HCT116 (cell line): ENCODE measurements around the gene KCTD1. TPM values are rescaled to one million over a fixed set of nuclear protein-coding genes. Genes with fewer than 3 reads are reported as not detected.

Experiments used
- ATAC-seq: fragments of 200-7000 bp; cut with Tn5 transposase; 2 replicates; pipeline ENCODE4 v1.9.1; 2020; ENCODE audit warnings: mild to moderate bottlenecking, moderate library complexity
- BruUV-seq: library from RNA; stranded (reverse); fragments of 400-500 nt; replicated peaks from 2 replicates; lab custom pipeline; 2021; lab: Mats Ljungman, UMichigan
- CTCF ChIA-PET: fragments of 300-600 bp; sonication (Branson Sonifier 250); formaldehyde crosslinking; loops from one replicate; lab custom pipeline; 2021; ENCODE audit warnings: antibody characterized with exemption; lab: Charles Lee
- POLR2A ChIA-PET: fragments of 300-600, 350-600 bp; sonication (Branson Sonifier 250); formaldehyde crosslinking; loops from one replicate; lab custom pipeline; 2021; ENCODE audit warnings: antibody characterized with exemption; lab: Charles Lee
- RAD21 ChIA-PET, 2 experiments: fragments of 300-600 bp; sonication (Branson Sonifier 250); formaldehyde crosslinking; loops; one replicate each; lab custom pipeline; 2023; ENCODE audit warnings: low total read pairs in 2 of 2; ENCODE audit not compliant: uncharacterized antibody in 2 of 2, unreplicated experiment in 2 of 2, low non-redundant PET in 1 of 2; lab: Charles Lee
- DNase-seq: peaks from one replicate; pipeline ENCODE4 v3.0.0-alpha.2; 2010; ENCODE audit warnings: low read depth, low spot score
- H2AFZ ChIP-seq: fragments of 200-600 bp; shearing (Covaris generic), sonication (generic); 2 replicates; pipeline ENCODE4 v1.6.1; 2017; ENCODE audit warnings: low read depth, mixed run types, mixed read lengths, antibody characterized with exemption, low read length; ENCODE audit not compliant: poor library complexity, severe bottlenecking
- H3K27ac ChIP-seq: 2 replicates; pipeline ENCODE4 v1.5.1; 2012; ENCODE audit warnings: low read depth, low read length
- H3K27me3 ChIP-seq: fragments of 200-600 bp; sonication (generic); 2 replicates; pipeline ENCODE4 v1.6.1; 2016; ENCODE audit warnings: mixed run types, low read length, mixed read lengths; ENCODE audit not compliant: insufficient read depth
- H3K36me3 ChIP-seq, 2 experiments: fragments of 200-500 bp in 1 of 2; fragments of 200-600 bp in 1 of 2; sonication (Bioruptor generic) in 1 of 2; sonication (generic) in 1 of 2; 2 replicates each; pipeline versions ENCODE4 v1.5.1 to v1.6.1; 2014 to 2016; ENCODE audit warnings: low read length in 2 of 2, inconsistent platforms in 1 of 2, mixed read lengths in 1 of 2, mixed run types in 1 of 2; ENCODE audit not compliant: insufficient read depth in 2 of 2, control insufficient read depth in 1 of 2
- H3K4me1 ChIP-seq, 2 experiments: fragments of 200-600 bp in 1 of 2; sonication (generic) in 1 of 2; 2 replicates each; pipeline versions ENCODE4 v1.5.1 to v1.6.1; 2012 to 2017; ENCODE audit warnings: low read length in 2 of 2, inconsistent platforms in 1 of 2, mild to moderate bottlenecking in 1 of 2, mixed read lengths in 1 of 2, mixed run types in 1 of 2, moderate library complexity in 1 of 2; ENCODE audit not compliant: insufficient read depth in 2 of 2, control insufficient read depth in 1 of 2
- H3K4me2 ChIP-seq: fragments of 200-600 bp; sonication (generic); 2 replicates; pipeline ENCODE4 v1.6.1; 2017; ENCODE audit warnings: mixed run types, low read length, mixed read lengths
- H3K4me3 ChIP-seq, 2 experiments: fragments of 200-600 bp in 1 of 2; sonication (generic) in 1 of 2; replicated peaks in 1 of 2; 2 replicates each; pipeline ENCODE4 v1.5.1; 2011 to 2016; ENCODE audit warnings: low read length in 2 of 2, control low read depth in 1 of 2, low read depth in 1 of 2, mild to moderate bottlenecking in 1 of 2, mixed read lengths in 1 of 2, mixed run types in 1 of 2
- H3K79me2 ChIP-seq: fragments of 200-600 bp; sonication (generic); 2 replicates; pipeline ENCODE4 v1.6.1; 2017; ENCODE audit warnings: mild to moderate bottlenecking, mixed run types, low read length, moderate library complexity, mixed read lengths; ENCODE audit not compliant: insufficient read depth
- H3K9ac ChIP-seq: fragments of 200-600 bp; sonication (generic); 2 replicates; pipeline ENCODE4 v1.6.1; 2016; ENCODE audit warnings: low read length, mixed read lengths
- H3K9me2 ChIP-seq: fragments of 200-600 bp; sonication (generic), shearing (Covaris generic); 2 replicates; pipeline ENCODE4 v1.6.1; 2017; ENCODE audit warnings: mixed run types, mild to moderate bottlenecking, moderate library complexity; ENCODE audit not compliant: insufficient read depth
- H3K9me3 ChIP-seq, 2 experiments: fragments of 200-500 bp in 1 of 2; fragments of 200-600 bp in 1 of 2; sonication (Bioruptor generic) in 1 of 2; sonication (generic) in 1 of 2; 2 replicates each; pipeline ENCODE4 v1.6.1; 2014 to 2017; ENCODE audit warnings: low read length in 2 of 2, mixed read lengths in 2 of 2, inconsistent platforms in 1 of 2, low read depth in 1 of 2, mild to moderate bottlenecking in 1 of 2, mixed run types in 1 of 2, moderate library complexity in 1 of 2; ENCODE audit not compliant: control insufficient read depth in 1 of 2, insufficient read depth in 1 of 2
- H4K20me1 ChIP-seq: fragments of 200-600 bp; sonication (generic), shearing (Covaris generic); 2 replicates; pipeline ENCODE4 v1.6.1; 2017; ENCODE audit warnings: mixed run types, mild to moderate bottlenecking, moderate library complexity; ENCODE audit not compliant: insufficient read depth
- CBX3 ChIP-seq: IDR thresholded peaks from 2 replicates; pipeline ENCODE4 v1.6.1; 2012; ENCODE audit warnings: low read depth
- CEBPB ChIP-seq: IDR thresholded peaks from 2 replicates; pipeline ENCODE4 v1.6.1; 2012; ENCODE audit warnings: low read depth
- EGR1 ChIP-seq: IDR thresholded peaks from 2 replicates; pipeline ENCODE4 v1.6.1; 2012; ENCODE audit warnings: low read depth
- ELF1 ChIP-seq: IDR thresholded peaks from 2 replicates; pipeline ENCODE4 v1.6.1; 2012; ENCODE audit warnings: low read depth, borderline replicate concordance
- EZH2 ChIP-seq: fragments of 200-600 bp; sonication (generic); IDR thresholded peaks from 2 replicates; pipeline ENCODE4 v1.6.1; 2017; ENCODE audit warnings: antibody characterized with exemption, mixed run types
- EZH2phosphoT487 ChIP-seq: fragments of 200-600 bp; IDR thresholded peaks from 2 replicates; pipeline ENCODE4 v1.6.1; 2018; ENCODE audit warnings: antibody characterized with exemption, borderline replicate concordance
- FOSL1 ChIP-seq: IDR thresholded peaks from 2 replicates; pipeline ENCODE4 v1.6.1; 2012; ENCODE audit warnings: low read depth
- JUND ChIP-seq: IDR thresholded peaks from 2 replicates; pipeline ENCODE4 v1.6.1; 2012
- POLR2A ChIP-seq: IDR thresholded peaks from 2 replicates; pipeline ENCODE4 v1.7.0; 2011; ENCODE audit warnings: borderline replicate concordance; ENCODE audit not compliant: insufficient read depth, insufficient read length; ENCODE audit errors: extremely low read depth
- POLR2AphosphoS5 ChIP-seq: IDR thresholded peaks from 2 replicates; pipeline ENCODE4 v1.6.1; 2011; ENCODE audit warnings: mild to moderate bottlenecking, low read depth, low read length, moderate library complexity
- SIN3A ChIP-seq: IDR thresholded peaks from 2 replicates; pipeline ENCODE4 v1.6.1; 2012; ENCODE audit warnings: low read depth
- SP1 ChIP-seq: IDR thresholded peaks from 2 replicates; pipeline ENCODE4 v1.6.1; 2012; ENCODE audit warnings: low read depth
- SRF ChIP-seq: IDR thresholded peaks from 2 replicates; pipeline ENCODE4 v1.6.1; 2012; ENCODE audit warnings: low read depth
- TCF7L2 ChIP-seq: IDR thresholded peaks from 2 replicates; pipeline ENCODE4 v1.7.0; 2011; ENCODE audit warnings: borderline replicate concordance, inconsistent platforms; ENCODE audit not compliant: insufficient read depth, insufficient read length; ENCODE audit errors: extremely low read depth
- YY1 ChIP-seq: IDR thresholded peaks from 2 replicates; pipeline ENCODE4 v1.6.1; 2011; ENCODE audit warnings: low read length, low read depth, moderate library complexity, mild to moderate bottlenecking; ENCODE audit not compliant: insufficient replicate concordance; ENCODE audit errors: extremely low read depth
- ZNF274 ChIP-seq: fragments of 200-500 bp; sonication (Bioruptor generic); IDR thresholded peaks from 2 replicates; pipeline ENCODE4 v1.6.1; 2014; ENCODE audit warnings: mild to moderate bottlenecking, low read depth, low read length, inconsistent platforms
- intact Hi-C: fragments of 100-400 bp; cut with micrococcal nuclease; formaldehyde crosslinking; loops from 2 replicates; pipeline ENCODE4 v1.10.0; 2022
- total RNA-seq: library from RNA; stranded (reverse); gene quantifications from one replicate; pipeline ENCODE4 v1.2.1, GENCODE V29; 2021; ENCODE audit not compliant: unreplicated experiment
- TF ChIP-seq, protein P1 (sequence below): IDR thresholded peaks from 2 replicates; pipeline ENCODE4 v1.6.1; 2012; ENCODE audit warnings: low read depth
- TF ChIP-seq, protein P2 (sequence below): IDR thresholded peaks from 2 replicates; pipeline ENCODE4 v1.6.1; 2011; ENCODE audit warnings: mild to moderate bottlenecking, low read length, moderate library complexity; ENCODE audit not compliant: insufficient replicate concordance; ENCODE audit errors: extremely low read depth
- TF ChIP-seq, protein P3 (sequence below): IDR thresholded peaks from 2 replicates; pipeline ENCODE4 v1.6.1; 2012
- TF ChIP-seq, protein P4 (sequence below): IDR thresholded peaks from 2 replicates; pipeline ENCODE4 v1.6.1; 2012

Gene KCTD1
- total RNA-seq, 1 experiment from 2014 or later = 16.8 TPM

DNA sequence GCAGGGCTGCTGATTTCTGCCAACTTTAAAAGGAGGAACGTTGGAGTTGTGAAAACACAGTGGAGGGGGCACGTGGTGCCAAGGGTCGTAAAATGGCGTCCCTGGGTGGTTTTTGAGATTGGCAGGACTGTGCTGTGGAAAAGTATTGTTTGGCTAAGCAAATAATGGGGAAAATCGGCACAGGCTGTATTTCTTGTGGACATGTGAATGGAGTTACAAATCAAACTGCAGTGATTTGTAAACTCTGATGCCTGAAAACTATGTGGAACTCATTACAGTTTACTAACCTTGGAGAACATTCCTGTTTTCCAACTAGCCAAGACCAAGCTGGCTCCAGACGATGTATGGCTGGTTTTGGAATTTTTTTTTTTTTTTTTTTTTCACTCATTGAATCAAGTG is 68.7 kb downstream of the KCTD1 start:
- Histone ChIP-seq H3K4me3 (no peak overlapping the region), H3K4me1 (peaks cover 71 to 86% of the 10 kb centered on the region in 2 experiments), H3K36me3 (no peaks in the 10 kb centered on the region), H3K4me2 (peak overlapping the region; percentile 82), H3K9ac (peak overlapping the region; percentile 73), H4K20me1 (no peaks in the 10 kb centered on the region), H3K79me2 (no peaks in the 10 kb centered on the region; the same call in 1 of the 2 replicates), H3K9me3 (no peaks in the 10 kb centered on the region), H3K27ac (peak overlapping the region; percentile 99), H2AFZ (no peak overlapping the region), H3K9me2 (no peaks in the 10 kb centered on the region), H3K27me3 (no peaks in the 10 kb centered on the region)
- BruUV-seq = no TSS peak
- intact Hi-C loops = loop anchor here (5.0 kb wide), 2 partner anchors 68 to 178 kb away; partner anchors contain the start of gene KCTD1
- ChIA-PET POLR2A (no interaction called here), CTCF (interaction anchor here (1.3 kb wide), 1 partner anchor 96 kb away, joined by 3 read pairs; no protein-coding TSS in a partner anchor), RAD21 (no interaction called here)
- no peak for ATAC-seq
- TF ChIP-seq YY1 (no peak), EZH2phosphoT487 (no peak), ZNF274 (no peak), SRF (no peak), SIN3A (no peak), SP1 (no peak), TCF7L2 (no peak), EGR1 (no peak), ELF1 (no peak), EZH2 (no peak), JUND (no peak), POLR2A (no peak), POLR2AphosphoS5 (no peak), CEBPB (no peak), FOSL1 (no peak), CBX3 (no peak)
- TF ChIP-seq, protein P1, sequence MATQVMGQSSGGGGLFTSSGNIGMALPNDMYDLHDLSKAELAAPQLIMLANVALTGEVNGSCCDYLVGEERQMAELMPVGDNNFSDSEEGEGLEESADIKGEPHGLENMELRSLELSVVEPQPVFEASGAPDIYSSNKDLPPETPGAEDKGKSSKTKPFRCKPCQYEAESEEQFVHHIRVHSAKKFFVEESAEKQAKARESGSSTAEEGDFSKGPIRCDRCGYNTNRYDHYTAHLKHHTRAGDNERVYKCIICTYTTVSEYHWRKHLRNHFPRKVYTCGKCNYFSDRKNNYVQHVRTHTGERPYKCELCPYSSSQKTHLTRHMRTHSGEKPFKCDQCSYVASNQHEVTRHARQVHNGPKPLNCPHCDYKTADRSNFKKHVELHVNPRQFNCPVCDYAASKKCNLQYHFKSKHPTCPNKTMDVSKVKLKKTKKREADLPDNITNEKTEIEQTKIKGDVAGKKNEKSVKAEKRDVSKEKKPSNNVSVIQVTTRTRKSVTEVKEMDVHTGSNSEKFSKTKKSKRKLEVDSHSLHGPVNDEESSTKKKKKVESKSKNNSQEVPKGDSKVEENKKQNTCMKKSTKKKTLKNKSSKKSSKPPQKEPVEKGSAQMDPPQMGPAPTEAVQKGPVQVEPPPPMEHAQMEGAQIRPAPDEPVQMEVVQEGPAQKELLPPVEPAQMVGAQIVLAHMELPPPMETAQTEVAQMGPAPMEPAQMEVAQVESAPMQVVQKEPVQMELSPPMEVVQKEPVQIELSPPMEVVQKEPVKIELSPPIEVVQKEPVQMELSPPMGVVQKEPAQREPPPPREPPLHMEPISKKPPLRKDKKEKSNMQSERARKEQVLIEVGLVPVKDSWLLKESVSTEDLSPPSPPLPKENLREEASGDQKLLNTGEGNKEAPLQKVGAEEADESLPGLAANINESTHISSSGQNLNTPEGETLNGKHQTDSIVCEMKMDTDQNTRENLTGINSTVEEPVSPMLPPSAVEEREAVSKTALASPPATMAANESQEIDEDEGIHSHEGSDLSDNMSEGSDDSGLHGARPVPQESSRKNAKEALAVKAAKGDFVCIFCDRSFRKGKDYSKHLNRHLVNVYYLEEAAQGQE = no peak
- TF ChIP-seq, protein P2, sequence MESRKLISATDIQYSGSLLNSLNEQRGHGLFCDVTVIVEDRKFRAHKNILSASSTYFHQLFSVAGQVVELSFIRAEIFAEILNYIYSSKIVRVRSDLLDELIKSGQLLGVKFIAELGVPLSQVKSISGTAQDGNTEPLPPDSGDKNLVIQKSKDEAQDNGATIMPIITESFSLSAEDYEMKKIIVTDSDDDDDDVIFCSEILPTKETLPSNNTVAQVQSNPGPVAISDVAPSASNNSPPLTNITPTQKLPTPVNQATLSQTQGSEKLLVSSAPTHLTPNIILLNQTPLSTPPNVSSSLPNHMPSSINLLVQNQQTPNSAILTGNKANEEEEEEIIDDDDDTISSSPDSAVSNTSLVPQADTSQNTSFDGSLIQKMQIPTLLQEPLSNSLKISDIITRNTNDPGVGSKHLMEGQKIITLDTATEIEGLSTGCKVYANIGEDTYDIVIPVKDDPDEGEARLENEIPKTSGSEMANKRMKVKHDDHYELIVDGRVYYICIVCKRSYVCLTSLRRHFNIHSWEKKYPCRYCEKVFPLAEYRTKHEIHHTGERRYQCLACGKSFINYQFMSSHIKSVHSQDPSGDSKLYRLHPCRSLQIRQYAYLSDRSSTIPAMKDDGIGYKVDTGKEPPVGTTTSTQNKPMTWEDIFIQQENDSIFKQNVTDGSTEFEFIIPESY = no peak
- TF ChIP-seq, protein P3, sequence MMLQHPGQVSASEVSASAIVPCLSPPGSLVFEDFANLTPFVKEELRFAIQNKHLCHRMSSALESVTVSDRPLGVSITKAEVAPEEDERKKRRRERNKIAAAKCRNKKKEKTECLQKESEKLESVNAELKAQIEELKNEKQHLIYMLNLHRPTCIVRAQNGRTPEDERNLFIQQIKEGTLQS = no peak
- TF ChIP-seq, protein P4, sequence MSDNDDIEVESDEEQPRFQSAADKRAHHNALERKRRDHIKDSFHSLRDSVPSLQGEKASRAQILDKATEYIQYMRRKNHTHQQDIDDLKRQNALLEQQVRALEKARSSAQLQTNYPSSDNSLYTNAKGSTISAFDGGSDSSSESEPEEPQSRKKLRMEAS = no peak
- no peak for DNase-seq
